GM19193 (cell line): Measurements from ENCODE around the gene GJD2.

Experiments
- POLR2A ChIP-seq: IDR thresholded peaks from 4 replicates; pipeline ENCODE4 v1.6.1; 2011; ENCODE audit not compliant: insufficient read depth, insufficient read length; ENCODE audit errors: extremely low read depth

Gene GJD2

DNA sequence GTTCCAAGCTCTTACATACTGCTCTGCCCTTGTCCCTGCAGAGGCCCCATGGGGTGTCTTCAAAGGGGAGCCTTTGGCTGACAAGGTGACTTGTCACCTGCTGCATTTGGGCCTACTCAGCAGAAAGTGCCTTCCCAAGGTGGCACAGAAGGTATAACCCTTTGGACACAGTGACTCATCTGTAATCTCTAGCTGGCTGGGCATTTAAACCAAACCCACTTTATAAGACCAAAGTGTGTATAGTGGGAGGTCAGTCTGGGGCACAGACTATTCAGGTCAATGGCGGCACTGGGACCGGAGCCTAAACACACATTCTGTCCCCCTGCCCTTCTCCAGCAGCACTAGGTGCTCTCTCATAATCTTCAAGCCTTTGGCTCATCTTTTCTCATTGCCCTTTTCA lies 35.1 kb downstream of the GJD2 start:
- no peak for TF ChIP-seq POLR2A

DNA sequence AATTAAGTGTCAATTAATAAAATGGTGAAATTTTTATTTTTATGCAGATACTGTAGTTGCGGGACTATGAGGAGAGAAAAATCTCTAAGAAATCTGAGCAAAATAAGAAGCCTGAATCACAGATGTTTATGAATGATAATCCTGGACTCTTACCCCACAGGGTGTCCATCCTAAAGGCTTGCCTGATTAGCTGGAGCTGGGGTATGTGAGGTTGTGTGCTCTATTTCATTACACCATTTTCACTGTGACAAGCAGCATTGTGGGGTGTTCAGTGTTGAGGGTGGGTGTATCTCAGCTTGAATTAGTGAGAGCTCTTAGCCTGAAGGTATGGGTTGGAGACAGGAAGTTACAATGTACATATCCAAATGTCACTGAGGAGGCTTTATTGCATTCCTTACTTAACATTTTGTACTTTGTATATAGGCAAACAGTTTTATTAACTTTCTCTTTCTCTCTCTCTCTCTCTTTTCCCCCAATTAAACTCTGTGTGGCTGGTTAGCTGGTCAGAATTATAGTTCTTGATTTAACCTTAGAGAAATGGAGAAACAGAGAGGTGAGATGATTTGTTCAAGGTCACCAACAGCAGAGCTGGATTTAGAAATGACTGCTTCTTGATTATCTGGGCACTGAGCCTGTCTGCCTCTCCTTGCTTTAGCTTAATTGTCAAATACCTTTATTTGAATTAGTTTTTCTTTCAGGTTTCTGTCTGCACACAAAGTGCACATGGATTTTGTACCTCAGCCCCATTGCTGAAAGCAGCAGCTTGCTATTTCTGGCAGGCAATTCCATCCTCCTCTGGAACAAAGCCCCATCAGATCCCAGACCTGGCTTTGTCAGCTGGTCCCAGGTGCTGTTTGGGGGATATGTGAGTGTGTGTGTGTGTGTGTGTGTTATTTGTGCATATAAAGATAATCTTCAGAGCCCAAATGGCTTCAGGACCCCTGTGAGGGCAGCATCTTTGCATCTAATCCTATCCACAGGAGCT lies 35.8 kb downstream of the GJD2 start:
- TF ChIP-seq POLR2A, result no peak

DNA sequence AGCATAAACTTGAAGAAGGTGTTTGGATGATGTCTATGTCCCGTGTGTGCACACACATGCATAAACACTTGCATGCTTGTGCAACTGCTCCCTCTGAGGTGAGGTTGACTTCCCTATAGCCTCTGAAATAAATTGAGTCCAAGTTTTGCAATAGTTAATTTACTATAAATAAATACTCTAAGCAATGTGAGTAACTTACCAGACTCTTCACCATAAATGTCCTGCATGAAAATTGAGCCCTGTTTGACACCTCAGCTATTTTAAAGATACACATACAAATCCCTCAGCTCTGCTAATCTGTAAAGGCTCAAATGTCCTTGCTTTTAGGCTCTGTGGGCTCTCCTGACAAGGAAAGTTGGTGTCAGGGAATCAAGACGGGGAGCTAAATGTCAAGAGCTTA lies 37.1 kb downstream of the GJD2 start:
- no peak for TF ChIP-seq POLR2A

DNA sequence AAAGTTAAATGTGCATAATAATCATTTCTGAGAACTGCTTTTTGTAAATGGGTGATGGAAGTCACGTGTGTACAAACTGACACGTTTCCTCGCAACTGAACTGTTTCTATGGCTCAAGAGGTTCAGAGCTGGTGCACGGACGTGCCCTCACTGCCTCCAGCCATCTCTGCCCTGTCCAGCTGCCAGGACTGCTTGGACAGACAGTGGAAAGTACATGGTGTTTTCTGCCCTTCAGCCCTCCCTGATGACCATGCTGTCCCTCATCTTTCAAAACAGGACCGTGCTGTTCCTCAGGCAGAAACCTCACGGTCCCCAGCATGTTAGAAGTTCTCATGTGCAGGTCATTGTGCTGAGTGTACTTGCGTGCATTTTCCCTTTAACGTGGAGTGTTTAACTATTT lies 38.7 kb downstream of the GJD2 start:
- TF ChIP-seq POLR2A, result no peak

DNA sequence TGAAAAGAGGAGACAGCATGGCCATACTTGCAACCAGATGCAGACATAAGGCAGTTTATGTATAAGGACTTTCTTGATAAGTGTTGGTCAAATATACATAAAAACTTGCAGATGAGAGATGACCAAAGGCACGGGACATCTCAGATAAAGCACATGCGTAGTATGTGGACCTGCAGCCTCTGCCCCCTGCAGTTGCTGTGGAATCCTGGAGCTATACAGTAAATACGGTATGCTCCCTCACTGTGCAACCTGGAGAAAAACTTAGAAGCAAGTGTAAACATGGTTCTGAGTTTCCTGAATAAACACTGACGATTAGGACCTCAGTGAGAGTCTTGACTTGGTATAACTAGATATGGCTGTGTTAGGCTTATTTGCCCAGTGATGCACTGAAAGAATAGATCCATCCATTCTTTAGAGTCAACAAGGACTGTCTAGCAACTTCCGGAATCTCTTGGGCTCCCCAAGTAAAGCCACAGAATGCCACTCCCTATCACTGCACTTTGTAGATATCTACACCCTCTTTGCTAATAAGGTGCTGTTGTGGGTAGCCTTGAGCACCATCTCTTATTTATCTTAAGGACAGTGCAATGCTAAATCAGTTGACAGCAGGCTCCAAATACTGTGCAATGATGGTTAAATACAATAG lies 40.2 kb downstream of the GJD2 start:
- TF ChIP-seq POLR2A, result no peak

DNA sequence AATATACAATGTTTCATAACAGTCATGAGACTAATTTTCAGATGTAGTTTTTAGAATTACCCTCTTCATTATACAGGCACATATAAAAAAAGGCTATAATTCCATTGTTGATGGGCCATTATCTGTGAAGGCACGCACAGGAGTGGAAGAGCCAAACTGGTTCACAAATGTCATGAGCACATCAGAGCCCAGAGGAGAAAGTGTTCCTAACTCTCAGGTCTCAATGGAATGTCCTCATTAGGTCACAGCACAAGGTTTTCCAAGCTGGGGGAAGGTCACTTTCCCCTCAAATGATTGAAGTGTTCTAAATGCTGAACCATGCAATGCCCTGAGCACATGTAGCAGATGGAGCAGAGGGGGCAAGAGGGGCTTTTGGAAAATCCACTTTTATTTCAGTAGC lies 41.2 kb downstream of the GJD2 start:
- TF ChIP-seq POLR2A, result no peak

DNA sequence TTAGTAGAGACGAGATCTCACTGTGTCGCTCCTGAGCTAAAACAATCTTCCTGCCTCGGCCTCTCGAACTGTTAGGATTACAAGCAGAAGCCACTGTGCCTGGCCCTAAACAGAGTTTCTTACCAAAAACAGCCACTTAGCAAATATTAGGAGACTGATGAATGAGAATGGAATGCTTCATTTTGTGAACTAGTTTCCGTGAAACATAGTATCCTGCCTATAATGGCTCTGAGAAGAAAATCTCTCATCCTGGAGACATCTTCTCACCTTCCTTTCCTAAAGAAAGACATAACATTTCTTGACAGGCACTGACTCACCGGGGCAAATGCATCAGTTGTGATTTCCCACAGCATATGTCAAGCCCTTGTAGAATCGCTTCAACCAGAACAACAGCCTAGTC lies 44.9 kb downstream of the GJD2 start:
- TF ChIP-seq POLR2A, result no peak

DNA sequence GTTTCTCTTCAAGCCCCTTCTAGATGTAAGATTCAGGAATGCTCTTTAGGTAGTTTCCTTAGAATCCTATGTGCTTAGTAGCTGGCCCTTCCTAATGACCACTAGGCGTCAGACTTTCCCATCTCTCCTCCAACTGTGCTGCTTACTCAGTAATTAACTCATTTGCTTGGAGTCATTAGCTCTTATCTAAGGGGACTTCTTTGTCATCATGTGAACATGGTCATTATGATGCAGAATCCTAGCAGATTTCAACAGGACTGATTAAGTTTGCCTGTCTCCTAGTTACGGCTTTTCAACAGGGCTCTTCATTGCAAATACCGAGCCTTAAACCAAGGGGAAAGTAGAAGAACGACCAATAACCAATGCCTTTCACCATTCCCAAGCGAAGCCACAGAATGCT lies 46.4 kb downstream of the GJD2 start:
- TF ChIP-seq POLR2A, result no peak

DNA sequence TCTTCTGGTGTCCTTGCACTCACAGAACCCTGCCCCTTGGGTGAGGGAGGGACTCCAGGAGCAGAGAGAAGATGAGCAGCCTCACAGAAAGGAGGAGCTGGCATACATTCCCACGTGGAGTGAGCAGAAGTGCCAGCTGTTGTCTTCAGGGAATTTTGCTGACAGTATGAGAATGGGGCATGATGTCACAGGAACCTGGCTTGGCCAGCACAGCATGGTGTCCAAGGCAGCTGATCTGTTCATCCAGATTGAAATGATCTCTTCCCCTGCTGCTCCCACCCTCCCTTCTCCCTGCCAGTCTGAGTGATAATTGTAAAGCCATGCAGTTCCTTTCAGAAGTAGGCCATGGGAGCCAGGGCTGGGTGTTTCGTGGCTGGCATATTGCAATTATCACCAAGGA lies 53.3 kb downstream of the GJD2 start:
- no peak for TF ChIP-seq POLR2A
